Effector CD8-positive, alpha-beta T cell (primary cell): ENCODE measurements around the gene FOXR1.
"Not testable (repeated sequence)": the region's sequence is repeated elsewhere in the genome, so short reads cannot be mapped to it uniquely, and the experiment has no call there.

Experiments
- DNase-seq: peaks from one replicate; lab custom pipeline; 2025; lab: John Stamatoyannopoulos, UW

FOXR1 gene

DNA sequence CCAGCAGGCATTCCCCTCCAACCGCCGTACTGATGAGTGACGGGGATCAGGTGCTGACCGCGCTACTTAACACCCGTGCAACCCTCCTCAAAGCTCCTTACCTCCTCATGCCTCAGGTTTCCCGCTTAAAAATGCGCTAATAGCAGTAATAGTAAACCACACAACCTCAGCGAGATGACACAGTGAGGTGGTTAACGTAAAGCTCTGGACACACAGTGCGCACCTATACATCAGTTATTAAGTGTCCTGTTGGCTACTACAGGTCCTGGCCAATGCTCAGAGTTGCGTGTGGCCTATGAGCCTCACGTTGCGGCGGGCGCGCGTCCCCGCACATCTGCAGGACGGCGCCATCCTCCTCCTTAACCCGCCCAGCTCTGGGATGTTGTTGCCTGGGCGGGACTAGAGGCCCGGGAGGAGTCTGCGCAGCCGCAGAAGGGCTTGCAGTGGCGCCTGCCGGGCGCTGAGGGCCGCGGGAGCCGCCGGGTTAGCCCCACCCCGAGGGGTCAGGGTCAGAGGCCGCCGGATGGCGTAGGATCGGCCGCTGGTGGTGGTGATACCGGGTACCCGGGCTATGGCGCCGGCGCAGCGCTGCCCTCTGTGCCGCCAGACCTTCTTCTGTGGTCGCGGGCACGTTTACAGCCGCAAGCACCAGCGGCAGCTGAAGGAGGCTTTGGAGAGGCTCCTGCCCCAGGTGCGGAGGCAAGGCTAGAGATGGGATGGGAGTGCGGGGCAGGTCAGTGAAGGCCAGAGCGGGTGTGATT, 26.2 kb downstream of the FOXR1 start, which contains the start of gene CENATAC:
Gene CENATAC (plus strand): TSS at position 512 of the 761 bp plus-strand sequence. CDS start 60 bp downstream, at position 572.
- DNase-seq, result peak; percentile 92

DNA sequence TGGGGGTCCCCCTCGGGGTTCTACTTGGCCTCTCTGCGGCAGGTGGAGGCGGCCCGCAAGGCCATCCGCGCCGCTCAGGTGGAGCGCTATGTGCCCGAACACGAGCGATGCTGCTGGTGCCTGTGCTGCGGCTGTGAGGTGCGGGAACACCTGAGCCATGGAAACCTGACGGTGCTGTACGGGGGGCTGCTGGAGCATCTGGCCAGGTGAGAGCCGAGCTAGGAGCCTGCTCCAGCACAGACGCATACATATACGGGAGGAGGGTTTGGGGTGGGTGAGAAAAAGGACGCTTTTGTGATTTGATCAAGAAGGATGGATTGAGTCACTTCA, 26.8 kb downstream of the FOXR1 start:
- DNase-seq, result no peak

DNA sequence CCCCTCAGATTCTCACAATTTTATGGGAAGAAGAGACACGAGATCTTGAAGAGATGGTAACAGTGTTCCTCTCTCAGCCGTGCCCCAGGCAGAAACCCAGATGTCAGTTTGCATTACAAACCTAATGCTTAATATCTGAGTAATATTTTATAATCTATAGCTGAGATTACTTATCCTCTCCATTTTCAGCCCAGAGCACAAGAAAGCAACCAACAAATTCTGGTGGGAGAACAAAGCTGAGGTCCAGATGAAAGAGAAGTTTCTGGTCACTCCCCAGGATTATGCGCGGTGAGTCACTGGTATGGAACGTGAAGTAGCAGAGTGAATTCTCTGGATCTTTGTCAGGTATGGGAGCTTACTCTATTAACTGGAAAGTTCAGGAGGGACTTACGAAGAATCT, 27.3 kb downstream of the FOXR1 start:
- DNase-seq, result no peak

DNA sequence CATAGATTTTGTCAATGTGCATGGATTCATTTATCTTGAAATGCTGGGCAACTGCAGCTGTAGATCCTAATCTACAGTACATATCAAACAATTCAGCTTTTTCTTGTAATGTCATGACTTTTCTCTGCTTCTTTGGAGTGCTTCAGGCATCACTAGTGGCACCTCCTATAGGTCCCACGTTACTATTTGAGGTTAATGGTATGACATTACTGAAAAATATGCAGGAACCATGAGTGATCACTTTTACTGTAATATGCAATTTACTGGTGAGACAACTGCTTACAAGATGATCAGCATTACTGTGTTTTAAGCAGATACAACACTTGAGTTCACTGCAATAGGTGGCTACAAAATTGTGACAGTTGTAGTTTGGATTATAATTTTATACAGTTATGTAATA, 29.3 kb downstream of the FOXR1 start:
- no peak for DNase-seq

DNA sequence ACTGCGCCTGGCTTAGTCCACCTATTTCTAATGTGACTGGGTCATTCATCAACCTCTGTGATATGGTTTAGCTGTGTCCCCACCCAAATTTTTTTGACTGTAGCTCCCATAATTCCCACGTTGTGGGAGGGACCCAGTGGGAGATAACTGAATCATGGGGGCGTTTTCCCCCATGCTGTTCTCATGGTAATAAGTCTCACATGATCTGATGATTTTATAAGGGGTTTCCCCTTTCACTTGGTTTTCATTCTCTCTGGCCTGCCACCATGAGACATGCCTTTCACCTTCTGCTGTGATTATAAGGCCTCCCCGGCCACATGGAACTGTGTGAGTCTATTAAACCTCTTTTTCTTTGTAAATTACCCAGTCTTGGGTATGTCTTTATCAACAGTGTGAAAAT, 35.1 kb downstream of the FOXR1 start:
- DNase-seq, result no peak

DNA sequence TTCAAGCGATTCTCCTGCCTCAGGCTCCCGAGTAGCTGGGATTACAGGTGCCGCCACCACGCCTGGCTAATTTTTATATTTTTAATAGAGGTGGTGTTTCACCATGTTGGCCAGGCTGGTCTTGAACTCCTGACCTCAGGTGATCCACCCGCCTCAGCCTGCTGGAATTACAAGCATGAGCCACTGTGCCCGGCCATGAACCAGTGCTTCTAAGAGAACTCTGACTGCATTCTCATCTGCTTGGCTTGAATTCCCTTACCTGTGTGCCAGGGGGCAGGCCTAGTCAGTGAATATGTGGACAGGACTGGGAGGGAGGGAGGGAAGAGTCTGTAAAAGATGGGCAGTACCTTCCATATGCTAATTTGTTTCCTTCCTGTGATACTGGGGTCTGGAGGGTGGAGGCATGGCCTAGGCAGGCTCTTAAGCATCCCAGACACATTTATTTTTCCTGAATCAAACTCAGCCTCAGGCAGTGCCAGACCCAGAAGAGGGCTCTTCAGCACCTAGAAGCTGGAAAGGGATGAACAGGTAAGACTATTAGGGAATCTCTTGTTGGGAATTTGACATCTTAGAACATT, 40.0 kb downstream of the FOXR1 start:
- no peak for DNase-seq

DNA sequence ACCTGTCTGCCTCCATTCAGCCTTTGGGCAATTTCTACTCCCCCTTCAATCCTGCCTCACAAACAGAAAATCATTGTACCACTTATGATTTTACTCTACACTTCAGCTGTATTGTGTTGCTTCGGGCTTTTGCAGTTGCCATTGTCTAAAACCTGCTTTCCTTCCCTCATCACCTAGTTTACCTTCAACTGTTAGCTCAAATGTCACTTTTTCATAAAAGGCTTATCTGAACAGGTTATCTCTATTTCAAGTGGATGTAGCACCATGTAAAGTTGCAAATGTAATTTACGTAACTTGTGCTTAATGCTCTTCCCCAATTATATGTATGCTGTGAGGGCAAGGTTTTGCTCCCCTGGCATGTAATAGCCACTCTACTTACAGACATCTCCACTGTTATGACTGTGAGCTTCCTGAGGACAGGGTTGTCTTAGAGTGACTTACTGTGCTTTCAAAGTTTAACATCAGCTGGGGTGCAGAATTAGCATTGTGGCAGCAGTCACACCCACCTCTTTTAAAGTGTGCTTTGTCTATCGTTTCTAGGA, 41.1 kb downstream of the FOXR1 start:
- DNase-seq, result no peak

DNA sequence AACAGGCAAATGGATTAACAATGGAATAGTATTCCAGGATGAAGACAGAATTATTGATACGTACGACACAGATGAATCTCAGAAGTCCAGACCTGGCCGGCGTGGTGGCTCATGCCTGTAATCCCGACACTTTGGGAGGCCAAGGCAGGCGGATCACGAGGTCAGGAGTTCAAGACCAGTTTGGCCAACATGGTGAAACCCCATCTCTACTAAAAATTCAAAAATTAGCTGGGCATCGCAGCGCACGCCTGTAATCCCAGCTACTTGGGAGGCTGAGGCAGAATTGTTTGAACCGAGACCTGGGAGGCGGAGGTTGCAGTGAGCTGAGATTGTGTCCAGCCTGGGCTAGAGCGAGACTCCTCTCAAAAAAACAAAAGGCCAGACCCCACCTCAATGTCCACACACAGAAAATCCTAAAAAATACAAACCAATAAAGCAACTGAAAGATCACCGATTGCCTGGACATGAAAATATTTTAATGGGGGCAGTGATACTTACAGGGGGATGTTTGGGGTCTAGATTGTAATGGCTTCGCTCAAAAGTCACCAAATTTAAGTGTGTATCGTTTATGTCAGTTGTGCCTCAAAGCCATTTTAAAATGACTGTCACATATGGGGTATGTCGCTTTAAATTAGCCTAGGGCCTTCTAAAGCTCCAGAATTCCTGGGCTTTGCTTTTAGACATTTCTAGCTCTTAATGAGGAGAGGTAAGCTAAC, 42.8 kb downstream of the FOXR1 start:
- DNase-seq, result no peak

DNA sequence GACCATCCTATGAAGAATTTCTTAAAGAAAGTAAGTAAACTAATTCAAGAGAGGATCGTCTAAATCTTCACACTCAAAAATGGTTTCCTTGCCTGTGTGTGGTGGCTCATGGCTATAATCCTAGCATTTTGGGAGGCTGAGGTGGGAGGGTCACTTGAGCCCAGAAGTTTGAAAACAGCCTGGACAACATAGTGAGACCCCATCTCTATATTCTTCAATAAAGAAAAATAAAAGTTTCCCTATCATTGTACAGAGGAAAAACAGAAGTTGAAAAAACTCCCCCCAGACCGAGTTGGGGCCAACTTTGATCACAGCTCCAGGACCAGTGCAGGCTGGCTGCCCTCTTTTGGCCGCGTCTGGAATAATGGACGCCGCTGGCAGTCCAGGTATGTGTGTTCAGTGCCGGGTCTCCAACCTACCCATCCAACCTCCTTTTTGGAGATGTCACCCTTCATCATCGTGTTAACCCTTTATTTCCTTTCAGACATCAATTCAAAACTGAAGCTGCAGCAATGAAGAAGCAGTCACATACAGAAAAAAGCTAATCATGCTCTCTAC, 43.6 kb downstream of the FOXR1 start:
- DNase-seq, result no peak

DNA sequence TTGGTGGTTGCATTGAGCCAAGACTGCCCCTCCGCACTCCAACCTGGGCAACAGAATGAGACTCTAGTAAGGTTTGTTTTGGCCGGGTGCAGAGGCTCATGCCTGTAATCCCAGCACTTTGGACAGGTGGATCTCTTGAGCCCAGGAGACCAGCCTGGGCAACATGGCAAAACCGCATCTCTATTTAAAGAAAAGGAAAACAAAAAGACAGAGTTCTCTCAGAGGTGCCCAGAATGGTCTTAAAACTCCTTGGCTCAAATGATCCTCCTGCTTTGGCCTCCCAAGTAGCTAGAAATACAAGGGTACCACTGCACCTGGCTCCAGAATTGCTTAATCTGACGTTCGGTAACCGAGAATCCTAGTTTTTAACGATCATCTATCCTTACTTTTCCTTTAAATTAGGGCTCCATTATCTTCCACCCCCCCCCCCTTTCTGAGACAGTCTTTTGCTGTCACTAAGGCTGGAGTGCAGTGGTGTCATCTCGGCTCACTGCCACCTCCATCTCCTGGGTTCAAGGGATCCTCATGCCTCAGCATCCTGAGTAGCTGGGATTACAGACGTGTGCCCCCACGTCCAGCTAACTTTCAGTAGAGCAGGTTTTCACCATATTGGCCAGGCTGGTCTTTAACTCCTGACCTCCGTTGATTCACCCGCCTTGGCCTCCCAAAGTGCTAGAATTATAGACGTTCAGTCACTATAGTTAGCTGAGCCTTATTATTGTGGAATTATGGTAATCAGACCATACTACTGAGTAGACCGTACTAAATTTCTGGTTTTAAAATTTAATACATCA, 44.9 kb downstream of the FOXR1 start:
- DNase-seq, result no peak

DNA sequence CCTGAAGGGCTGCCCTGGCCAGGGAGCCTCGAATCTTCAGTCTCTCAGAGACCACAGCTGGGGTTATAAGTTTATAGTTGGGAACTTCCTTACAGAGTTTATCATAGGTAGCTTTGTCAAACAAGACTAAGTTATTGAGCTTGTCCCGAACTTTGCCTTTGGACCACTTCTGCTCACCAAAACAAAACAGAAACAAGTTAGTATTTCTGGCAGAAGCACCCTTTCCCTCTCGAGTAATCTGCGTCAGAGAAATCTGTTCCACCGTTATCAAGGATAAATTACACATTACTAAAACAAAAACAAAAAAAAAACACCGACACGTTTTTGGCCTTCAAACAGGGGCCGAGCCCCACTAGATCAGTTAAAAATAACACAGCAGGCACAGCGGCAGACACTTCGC, 45.8 kb downstream of the FOXR1 start:
- not testable (repeated sequence) for DNase-seq

DNA sequence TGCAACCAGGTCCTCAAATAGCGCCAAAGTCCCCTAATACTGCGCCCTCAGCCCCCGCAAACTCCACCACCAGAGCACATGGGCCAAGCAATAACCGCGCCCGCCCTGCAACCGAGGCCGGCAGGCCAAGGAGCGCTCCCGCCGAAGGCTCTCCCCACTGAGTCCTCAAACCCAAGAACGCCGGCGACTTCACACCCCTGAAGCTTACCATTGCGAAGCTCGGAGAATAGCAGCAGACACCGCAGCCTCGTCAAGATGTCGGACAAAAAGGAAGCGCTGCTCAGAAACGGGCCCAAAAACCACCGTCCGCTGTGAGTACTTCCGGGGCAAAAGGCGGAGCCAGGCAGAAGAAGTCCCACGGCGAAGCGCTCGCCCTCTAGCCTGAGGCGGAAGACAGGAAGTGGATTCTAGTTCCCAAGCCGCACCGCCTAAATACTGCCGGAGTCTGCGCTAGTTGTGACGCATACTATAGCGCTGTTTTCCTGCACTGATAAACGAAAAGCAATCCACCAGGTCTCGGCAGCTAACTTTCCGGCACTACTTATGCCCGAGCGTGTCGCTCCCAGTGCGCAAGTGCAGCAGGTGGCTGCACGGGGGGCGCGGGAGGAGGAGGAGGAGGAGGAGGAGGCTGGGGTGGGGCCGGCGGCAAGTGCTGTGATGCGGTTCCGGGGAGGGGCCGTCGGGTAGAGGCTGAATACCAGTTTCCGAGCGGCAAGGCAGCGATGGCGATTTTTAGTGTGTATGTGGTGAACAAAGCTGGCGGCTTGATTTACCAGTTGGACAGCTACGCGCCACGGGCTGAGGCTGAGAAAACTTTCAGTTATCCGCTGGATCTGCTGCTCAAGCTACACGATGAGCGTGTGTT, 46.7 kb downstream of the FOXR1 start, which contains the start of the genes RPS25 and TRAPPC4:
Gene RPS25 (minus strand): TSS at position 270 of the 865 bp plus-strand sequence. CDS start 59 bp downstream, at position 211.
Gene TRAPPC4 (plus strand): TSS at position 693 of the 865 bp plus-strand sequence. CDS start 30 bp downstream, at position 723.
- DNase-seq, result peak; percentile 91

DNA sequence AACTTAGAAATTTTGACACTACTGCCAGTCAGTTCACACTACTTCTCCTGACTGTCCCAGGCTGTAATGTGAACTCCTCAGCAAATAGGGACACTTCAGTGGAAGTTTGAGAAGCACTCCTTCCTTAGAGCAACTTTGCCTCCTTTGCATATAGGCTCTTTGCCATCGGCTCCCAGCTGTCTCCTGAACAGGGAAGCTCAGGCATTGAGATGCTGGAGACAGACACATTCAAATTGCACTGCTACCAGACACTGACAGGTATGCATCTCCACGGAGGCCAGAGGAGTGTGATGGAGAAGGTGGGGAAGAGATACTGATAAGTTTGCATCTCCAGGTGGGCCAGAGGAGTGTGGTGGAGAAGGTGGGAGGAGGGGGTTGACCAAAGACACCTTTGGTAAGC, 48.4 kb downstream of the FOXR1 start:
- DNase-seq, result no peak

DNA sequence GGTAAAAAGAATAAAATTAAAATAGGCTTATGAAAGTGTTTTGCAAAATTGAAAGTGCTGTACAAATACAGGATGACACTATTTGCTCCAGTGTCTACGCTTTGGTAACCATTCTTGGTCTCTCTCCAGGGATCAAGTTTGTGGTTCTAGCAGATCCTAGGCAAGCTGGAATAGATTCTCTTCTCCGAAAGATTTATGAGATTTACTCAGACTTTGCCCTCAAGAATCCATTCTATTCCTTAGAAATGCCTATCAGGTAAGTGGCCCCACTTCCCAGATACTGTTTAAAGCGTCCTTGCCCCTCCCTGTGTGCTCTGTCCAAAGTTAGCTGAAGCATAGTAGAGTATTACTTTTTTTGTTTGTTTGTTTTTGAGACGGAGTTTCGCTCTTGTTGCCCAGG, 50.1 kb downstream of the FOXR1 start:
- no peak for DNase-seq

DNA sequence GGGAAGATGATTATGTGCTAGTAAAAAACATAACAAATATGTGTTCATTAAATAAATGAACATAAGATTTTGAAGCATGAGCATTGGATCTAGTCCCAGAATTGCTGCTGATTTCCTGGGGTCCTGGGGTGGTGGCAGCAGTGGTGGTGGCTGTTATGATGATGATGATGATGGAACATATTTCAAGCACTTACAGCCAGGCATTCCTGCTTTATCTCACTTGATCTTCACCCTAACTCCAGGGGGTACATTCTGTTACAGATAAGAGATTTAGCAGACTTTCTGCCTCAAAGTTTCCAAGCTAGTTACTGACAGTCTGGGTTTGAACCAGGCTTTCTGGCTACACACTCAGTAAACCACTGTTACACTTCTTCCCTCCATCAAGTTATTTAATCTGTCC, 52.2 kb downstream of the FOXR1 start:
- no peak for DNase-seq

DNA sequence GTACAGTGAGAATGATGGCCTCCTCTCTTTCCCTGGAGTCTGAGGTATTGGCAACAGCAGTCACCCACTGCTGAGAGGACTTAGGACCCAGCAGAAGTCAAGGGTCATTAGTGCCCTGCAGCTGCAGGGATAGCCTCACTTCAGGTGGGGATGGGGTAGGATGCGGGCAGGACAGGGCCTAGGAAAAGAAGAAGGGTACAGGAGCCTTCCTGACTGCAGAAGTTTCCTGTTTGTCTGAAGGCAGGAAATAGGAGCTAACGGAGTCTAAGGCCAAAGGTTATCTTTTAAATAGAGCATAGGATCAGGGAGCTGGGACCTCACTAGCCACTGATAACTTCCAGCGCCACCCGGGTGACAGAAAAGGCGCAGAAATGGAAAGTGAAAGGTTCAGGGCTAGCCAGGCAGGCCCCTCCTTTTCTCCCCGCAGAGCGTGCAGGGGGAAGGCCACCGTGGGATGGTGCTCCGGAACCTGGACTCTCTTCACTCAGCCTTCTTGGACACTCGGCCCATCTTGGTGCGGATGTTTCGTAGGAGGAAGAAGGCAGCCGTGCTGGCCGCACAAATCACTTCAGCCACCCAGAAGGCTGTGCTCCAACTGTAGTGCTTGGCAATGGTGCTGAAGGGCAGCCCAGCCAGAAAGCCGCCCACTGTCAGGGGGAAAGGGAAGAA, 53.0 kb downstream of the FOXR1 start:
- no peak for DNase-seq

DNA sequence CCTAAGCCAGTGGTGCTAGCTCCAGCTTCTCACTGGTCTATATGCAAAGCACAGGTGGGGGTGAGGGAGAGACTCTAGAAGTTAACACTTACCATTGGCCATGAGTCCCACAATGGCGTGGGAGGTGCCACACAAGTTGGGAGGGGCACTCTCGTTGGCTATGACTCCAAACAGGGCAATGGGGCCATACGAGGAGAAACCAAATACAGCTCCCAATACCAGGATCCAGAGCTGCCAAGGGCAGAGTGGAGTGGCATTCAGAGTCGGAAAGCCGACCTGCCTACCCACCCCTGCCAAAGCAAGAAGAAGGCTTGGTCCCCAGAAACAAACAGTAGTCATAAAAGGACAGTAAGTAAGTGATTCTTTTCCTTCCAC, 53.5 kb downstream of the FOXR1 start:
- no peak for DNase-seq

DNA sequence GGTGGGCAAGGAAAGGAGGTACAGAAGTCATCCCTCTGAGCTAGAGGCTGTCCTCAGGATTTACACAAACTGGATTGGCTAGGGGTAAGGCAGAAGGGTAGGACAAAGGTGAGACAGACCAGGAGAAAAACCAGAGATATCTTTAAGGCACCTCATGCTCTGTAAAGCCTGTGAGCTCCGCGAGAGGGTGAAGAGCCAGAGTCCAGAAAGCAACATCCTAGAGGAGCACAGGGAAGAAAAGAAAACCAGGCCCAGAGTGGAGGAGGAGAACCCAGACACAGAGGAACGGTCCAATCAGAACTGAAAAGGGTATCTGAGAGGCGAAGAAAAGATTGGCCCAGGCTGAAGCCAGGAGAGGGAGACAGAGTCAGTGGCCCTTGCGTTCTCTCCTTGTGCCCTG, 54.0 kb downstream of the FOXR1 start:
- no peak for DNase-seq

DNA sequence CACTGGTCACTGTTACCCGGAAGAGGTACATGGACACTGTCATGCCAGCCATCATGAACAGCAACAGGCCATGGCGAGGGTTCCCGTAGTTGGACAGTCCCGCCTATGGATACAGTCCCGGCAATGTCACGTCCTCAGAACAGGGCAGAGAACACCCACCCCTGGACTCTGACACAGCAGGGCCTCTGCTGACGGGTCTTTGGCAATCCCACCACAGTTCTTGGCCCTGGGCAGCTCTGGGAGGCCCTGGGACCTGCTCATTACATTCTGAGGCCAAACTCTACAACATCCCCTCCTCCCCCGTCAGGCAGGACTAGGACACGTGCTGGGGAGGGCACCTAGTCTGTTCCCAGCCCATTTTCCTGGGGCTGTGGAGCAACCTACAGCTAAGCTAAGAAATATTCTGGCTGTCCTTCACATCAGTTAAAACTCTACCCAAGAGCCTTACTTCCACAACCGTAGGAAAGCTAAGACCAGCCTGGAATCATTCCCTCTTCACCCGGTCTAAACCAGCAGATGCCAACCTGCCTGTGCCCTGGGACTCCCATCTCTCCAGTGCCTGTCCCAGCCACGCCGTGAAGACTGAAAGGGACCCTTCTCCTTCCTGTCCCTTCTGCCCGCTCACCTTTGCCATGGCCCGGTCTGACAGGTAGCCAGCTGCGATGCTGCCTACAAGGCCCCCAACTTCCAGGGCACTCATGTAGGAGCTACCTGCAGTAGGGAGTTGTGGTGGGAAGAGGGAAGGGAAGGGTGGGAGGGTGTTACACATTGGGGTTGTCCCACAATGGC, 54.6 kb downstream of the FOXR1 start:
- DNase-seq, result no peak
